Choroid plexus epithelial cell (primary cell): Measurements from ENCODE around the gene CADM1.
"Not testable (repeated sequence)": the region's sequence is repeated elsewhere in the genome, so short reads cannot be mapped to it uniquely, and the experiment has no call there.

Experiments used
- DNase-seq: peaks from one replicate; pipeline ENCODE4 v3.0.0-alpha.2; 2010; ENCODE audit warnings: low read depth
- H3K4me3 ChIP-seq: 2 replicates; pipeline ENCODE4 v1.5.1; 2011; ENCODE audit warnings: low read depth, mild to moderate bottlenecking, control low read depth, low read length, moderate library complexity
- TF ChIP-seq, protein P1 (sequence below): conservative IDR thresholded peaks from 2 replicates; pipeline ENCODE4 v1.5.1; 2011; ENCODE audit warnings: low read depth, mild to moderate bottlenecking, control low read depth, inconsistent platforms, low read length, moderate library complexity

Gene CADM1

DNA sequence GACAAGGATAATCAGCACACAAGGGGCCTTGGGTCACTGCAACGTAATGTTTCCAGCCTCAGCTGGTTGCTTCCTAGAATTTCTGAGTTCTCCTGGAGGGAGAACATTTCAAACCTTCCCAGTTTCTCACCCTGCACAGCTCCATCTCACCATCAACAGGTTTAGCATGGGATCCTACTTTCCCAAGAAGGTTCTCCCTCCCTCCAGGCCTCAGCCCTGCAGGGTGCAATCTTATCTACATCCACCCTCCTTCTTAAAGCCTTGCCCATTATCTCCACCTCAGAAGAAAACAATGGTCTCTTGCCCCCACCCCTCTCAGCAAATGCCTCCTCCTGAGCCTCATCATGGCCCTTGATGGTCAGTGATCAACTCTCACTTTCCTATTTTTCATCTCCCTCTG, 23.6 kb downstream of the CADM1 start:
- no peak overlapping the region for H3K4me3 ChIP-seq
- TF ChIP-seq, protein P1, sequence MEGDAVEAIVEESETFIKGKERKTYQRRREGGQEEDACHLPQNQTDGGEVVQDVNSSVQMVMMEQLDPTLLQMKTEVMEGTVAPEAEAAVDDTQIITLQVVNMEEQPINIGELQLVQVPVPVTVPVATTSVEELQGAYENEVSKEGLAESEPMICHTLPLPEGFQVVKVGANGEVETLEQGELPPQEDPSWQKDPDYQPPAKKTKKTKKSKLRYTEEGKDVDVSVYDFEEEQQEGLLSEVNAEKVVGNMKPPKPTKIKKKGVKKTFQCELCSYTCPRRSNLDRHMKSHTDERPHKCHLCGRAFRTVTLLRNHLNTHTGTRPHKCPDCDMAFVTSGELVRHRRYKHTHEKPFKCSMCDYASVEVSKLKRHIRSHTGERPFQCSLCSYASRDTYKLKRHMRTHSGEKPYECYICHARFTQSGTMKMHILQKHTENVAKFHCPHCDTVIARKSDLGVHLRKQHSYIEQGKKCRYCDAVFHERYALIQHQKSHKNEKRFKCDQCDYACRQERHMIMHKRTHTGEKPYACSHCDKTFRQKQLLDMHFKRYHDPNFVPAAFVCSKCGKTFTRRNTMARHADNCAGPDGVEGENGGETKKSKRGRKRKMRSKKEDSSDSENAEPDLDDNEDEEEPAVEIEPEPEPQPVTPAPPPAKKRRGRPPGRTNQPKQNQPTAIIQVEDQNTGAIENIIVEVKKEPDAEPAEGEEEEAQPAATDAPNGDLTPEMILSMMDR, result no peak
- DNase-seq, result no peak

DNA sequence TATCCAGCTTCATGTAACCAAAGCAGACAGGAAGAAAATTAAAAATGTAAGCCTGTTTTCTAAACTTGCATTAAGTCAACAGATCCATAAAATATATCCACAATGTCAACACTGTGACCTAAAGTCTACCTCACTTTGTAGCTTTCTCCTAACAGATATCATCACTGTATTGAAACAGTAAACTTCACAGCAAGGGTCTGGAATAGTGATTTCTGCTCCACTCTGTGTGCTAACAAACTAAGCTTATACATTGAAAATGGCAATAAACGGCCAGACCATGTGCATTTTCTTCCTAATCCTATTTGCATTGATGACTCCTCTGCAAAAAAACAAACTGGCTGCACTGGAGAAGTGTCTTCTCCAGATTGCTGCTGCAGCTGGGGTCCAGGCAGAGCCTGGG, 26.8 kb downstream of the CADM1 start:
- TF ChIP-seq, protein P1, result no peak
- no peak overlapping the region for H3K4me3 ChIP-seq
- DNase-seq, result no peak

DNA sequence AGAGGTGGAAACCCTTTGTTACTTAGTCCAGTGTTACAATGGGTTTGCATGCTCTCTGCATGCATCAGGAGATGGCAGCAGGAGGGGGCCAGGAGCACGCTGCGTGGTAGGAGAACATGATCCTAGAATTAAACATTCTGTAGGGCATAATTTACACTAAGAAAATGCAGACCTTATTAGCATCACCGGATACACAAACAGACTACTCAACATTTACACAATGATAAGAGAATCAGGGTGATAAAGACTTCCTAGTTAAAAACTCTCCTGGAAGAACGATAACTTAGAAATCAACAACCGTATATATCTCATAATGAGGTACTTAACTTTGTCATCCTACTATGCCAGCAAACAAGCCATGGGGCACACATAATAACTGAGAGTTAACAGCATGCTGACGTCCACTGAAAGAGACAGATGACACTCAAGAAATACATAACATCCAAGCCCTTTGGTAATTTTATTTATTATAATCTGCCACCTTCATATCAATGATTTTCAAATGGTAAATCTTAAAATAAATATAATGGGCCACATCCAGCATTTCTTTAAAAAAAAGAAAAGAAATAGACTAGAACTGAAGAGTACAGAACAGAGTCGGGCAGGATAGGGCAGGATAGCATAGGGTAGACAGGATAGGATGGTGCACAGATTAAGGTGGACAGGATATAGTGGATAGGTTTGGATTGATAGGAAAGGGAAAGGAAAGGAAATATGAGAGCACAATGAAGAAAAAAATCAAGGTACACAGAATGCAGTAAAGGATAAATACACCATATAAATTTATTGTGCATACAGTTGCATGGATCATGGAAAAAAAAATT, 27.5 kb downstream of the CADM1 start:
- TF ChIP-seq, protein P1, result no peak
- no peak for DNase-seq
- no peak overlapping the region for H3K4me3 ChIP-seq

DNA sequence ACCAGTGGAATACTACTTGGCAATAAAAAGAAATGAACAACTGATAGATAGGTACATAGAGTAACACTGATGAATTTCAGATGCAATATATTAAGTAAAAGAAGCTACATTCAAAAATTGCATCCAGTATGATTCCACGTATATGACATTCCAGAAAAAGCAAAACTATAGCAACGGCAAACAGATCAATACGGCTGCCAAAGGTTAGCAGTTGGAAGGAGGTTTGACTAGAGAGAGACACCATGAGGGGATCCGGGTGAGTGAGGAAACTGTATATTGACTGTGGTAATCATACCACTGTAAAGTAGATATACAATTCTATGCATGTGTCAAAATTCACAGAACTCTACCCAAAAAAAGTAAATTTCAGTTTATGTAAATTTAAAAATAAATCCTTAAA, 28.7 kb downstream of the CADM1 start:
- no peak for DNase-seq
- H3K4me3 ChIP-seq, result no peak overlapping the region
- TF ChIP-seq, protein P1, result no peak

DNA sequence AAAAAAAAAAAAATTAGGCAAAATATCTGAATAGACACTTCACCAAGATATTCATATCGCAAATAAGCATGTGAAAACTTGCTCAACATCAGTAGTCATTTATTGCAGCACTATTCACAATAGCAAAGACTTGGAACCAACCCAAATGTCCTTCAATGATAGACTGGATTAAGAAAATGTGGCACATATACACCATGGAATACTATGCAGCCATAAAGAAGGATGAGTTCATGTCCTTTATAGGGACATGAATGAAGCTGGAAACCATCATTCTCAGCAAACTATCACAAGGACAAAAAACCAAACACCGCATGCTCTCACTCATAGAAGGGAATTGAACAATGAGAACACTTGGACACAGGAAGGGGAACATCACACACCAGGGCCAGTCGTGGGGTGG, 29.9 kb downstream of the CADM1 start:
- DNase-seq, H3K4me3 ChIP-seq: not testable (repeated sequence)

DNA sequence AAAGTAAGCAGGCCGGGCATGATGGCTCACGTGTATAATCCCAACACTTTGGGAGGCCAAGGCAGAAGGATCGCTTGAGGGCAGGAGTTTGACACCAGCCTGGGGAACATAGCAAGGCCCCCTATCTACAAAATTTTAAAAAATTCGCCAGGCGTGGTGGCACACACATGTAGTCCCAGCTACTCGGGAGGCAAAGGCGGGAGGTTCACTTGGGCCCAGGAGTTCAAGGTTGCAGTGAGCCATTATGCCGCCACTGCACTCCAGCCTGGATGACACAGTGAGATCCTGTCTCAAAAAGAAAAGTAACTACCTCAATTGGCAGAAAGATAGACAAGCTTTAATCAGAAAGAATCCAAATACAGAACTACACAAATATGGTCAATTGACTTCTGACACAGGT, 31.0 kb downstream of the CADM1 start:
- no peak overlapping the region for H3K4me3 ChIP-seq
- no peak for DNase-seq
- TF ChIP-seq, protein P1, result no peak

DNA sequence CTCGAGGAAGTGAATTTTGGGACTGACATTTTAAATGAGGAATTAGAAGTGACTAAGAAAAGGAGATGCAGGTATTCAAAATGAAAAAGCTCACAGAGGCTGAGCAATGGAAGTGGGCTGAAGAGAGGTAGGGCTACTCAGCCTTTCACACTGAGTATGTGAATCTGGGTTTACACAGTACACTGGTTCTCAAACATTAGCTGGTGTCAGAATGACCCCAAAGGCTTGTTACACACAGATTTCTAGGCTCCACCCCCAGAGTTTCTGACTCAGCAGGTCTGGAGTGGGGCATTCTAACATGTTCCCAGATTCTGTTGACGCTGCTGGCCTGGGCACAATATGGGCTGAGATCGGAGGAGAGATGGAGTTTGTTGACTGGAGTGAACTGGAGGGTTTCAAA, 32.8 kb downstream of the CADM1 start:
- TF ChIP-seq, protein P1, result no peak
- H3K4me3 ChIP-seq, result no peak overlapping the region
- no peak for DNase-seq

DNA sequence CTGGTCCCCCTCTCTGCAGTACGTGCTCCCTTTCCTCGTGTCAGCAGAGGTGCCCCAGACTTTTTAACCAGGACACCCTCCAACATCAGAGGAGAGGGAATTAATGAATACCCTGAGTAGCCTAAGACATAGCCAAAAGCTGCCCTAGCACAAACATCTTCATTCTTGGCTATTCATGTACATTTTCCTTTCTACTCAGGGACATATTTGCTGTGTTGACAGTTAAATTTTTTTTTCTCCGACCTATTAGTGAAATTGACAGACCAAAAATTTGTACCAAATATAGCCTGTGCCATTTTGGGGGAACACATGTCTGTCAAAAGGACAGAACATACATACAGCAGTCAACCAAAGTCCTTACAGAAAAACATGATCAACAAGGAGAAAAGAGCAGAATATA, 33.3 kb downstream of the CADM1 start:
- no peak for DNase-seq
- no peak overlapping the region for H3K4me3 ChIP-seq
- TF ChIP-seq, protein P1, result no peak
